Kidney (tissue), 14 donors: ENCODE results near the gene SYDE2. TPM values are rescaled to one million over a fixed set of nuclear protein-coding genes. Genes with fewer than 3 reads are reported as not detected.
"Not testable (repeated sequence)": the region's sequence is repeated elsewhere in the genome, so short reads cannot be mapped to it uniquely, and the experiment has no call there.

Source experiments
- DNase-seq, 5 donors: peaks; one replicate each; pipeline ENCODE4 v3.0.0-alpha.2; 2013 to 2020
- FAIRE-seq: peaks from 2 replicates; lab custom pipeline; 2012; peaks lifted over from hg19 to GRCh38; lab: Jason Lieb, UNC
- H3K27ac ChIP-seq, 2 donors: one replicate each; pipeline ENCODE4 v1.7.0; 2013; ENCODE audit warnings: low read depth in 2 of 2, low read length in 2 of 2, inconsistent platforms in 1 of 2
- H3K27me3 ChIP-seq: one replicate; pipeline ENCODE4 v1.7.1; 2013; ENCODE audit warnings: low read length, inconsistent platforms; ENCODE audit not compliant: control insufficient read depth, insufficient read depth
- H3K36me3 ChIP-seq, 3 donors: one replicate each; pipeline versions ENCODE4 v1.7.0 to v1.7.1; 2013; ENCODE audit warnings: low read length in 3 of 3, control low read depth in 1 of 3, inconsistent platforms in 1 of 3; ENCODE audit not compliant: insufficient read depth in 3 of 3, control insufficient read depth in 2 of 3
- H3K4me1 ChIP-seq, 3 donors: one replicate each; pipeline versions ENCODE4 v1.7.0 to v1.7.1; 2013; ENCODE audit warnings: low read length in 3 of 3, inconsistent platforms in 1 of 3, low read depth in 1 of 3; ENCODE audit not compliant: control insufficient read depth in 2 of 3, insufficient read depth in 2 of 3
- H3K4me3 ChIP-seq, 3 donors: one replicate each; pipeline versions ENCODE4 v1.7.0 to v1.8.1; 2013; ENCODE audit warnings: low read length in 3 of 3, control low read depth in 1 of 3, inconsistent platforms in 1 of 3
- H3K9ac ChIP-seq, 3 donors: one replicate each; pipeline versions ENCODE4 v1.7.0 to v1.7.1; 2013; ENCODE audit warnings: low read length in 3 of 3, control low read depth in 1 of 3, inconsistent platforms in 1 of 3
- H3K9me3 ChIP-seq, 3 donors: one replicate each; pipeline versions ENCODE4 v1.7.0 to v1.7.1; 2013; ENCODE audit warnings: low read length in 3 of 3, control low read depth in 1 of 3, inconsistent platforms in 1 of 3; ENCODE audit not compliant: control insufficient read depth in 2 of 3, insufficient read depth in 1 of 3
- CTCF ChIP-seq: IDR thresholded peaks from 3 replicates; pipeline ENCODE4 v1.5.1; 2012; ENCODE audit warnings: mild to moderate bottlenecking, moderate library complexity, borderline replicate concordance; ENCODE audit not compliant: insufficient read depth; ENCODE audit errors: extremely low read depth
- intact Hi-C: fragments of 100-400 bp; cut with DNase I; formaldehyde crosslinking; loops from one replicate; pipeline ENCODE4 v1.11.1; 2022
- polyA plus RNA-seq: library from polyadenylated mRNA; stranded (reverse); fragments of 350-450 nt; fragmentation: Illumina TruSeq; extraction: RNeasy Lipid Tissue Mini Kit (QIAGEN cat#74804); gene quantifications from one replicate; pipeline ENCODE4 v1.2.3, GENCODE V29; 2014; ENCODE audit warnings: low read depth, low replicate concordance; ENCODE audit not compliant: insufficient read depth
- total RNA-seq: library from RNA; stranded (reverse); fragmentation: NEBNext Ultra II Directional; extraction: Animal tissue kit (Norgen Biotek cat#: 25700); gene quantifications from one replicate; pipeline ENCODE4 v1.2.1, GENCODE V29; 2021
- donor health status: control.
- donor health status: control.
- donor health status: control.
- donor health status: control.
- donor health status: control.
- donor health status: DM: yes; HTN: yes; CAD: no.
- donor health status: Normal renal cell carcinoma (clear cell type).

SYDE2 gene
- total and polyA plus RNA-seq, 2 donors from 2014 or later: 1.3 to 7.0 TPM

GRCh38 chr1:85189120-85189519, 11.7 kb downstream of the SYDE2 start:
- DNase-seq: no peak
- H3K27me3 ChIP-seq: no peaks in the 10 kb centered on the region
- H3K27ac ChIP-seq: no peak overlapping the region
- no peak overlapping the region for H3K9ac ChIP-seq
- H3K4me3 ChIP-seq: no peak overlapping the region
- no peak for TF ChIP-seq CTCF
- no peaks in the 10 kb centered on the region for H3K4me1 ChIP-seq
- FAIRE-seq: no peak
- H3K9me3 ChIP-seq: no peaks in the 10 kb centered on the region
- intact Hi-C loops: no loop called here
- peaks cover 0 to 3% (median 0%) of the 10 kb centered on the region in 3 donors for H3K36me3 ChIP-seq

GRCh38 chr1:85188530-85188929, 12.3 kb downstream of the SYDE2 start:
- no peak overlapping the region for H3K9ac ChIP-seq
- FAIRE-seq: no peak
- peaks cover 0 to 3% (median 0%) of the 10 kb centered on the region in 3 donors for H3K36me3 ChIP-seq
- no peak overlapping the region for H3K27ac ChIP-seq
- no peaks in the 10 kb centered on the region for H3K27me3 ChIP-seq
- no peak for TF ChIP-seq CTCF
- no peak overlapping the region for H3K4me3 ChIP-seq
- intact Hi-C loops: no loop called here
- DNase-seq: peak in 1 of 5 donors; percentile 16
- H3K4me1 ChIP-seq: no peaks in the 10 kb centered on the region
- no peaks in the 10 kb centered on the region for H3K9me3 ChIP-seq

GRCh38 chr1:85187021-85187420, 13.8 kb downstream of the SYDE2 start:
- FAIRE-seq, H3K36me3 ChIP-seq, intact Hi-C loops, H3K4me1 ChIP-seq, H3K4me3 ChIP-seq, H3K9ac ChIP-seq, DNase-seq, H3K27me3 ChIP-seq, H3K27ac ChIP-seq, H3K9me3 ChIP-seq: not testable (repeated sequence)

- no peak for FAIRE-seq
- H3K27ac ChIP-seq: no peak overlapping the region
- TF ChIP-seq CTCF: no peak
- H3K9ac ChIP-seq: no peak overlapping the region
- H3K36me3 ChIP-seq: no peaks in the 10 kb centered on the region
- no peaks in the 10 kb centered on the region for H3K4me1 ChIP-seq
- H3K9me3 ChIP-seq: no peaks in the 10 kb centered on the region
- no peaks in the 10 kb centered on the region for H3K27me3 ChIP-seq
- intact Hi-C loops: no loop called here
- no peak for DNase-seq
- H3K4me3 ChIP-seq: no peak overlapping the region
Observed at GRCh38 chr1:85184245-85184644, 16.6 kb downstream of the SYDE2 start.
